HG03521 (cell line): ENCODE results near the gene KCNMB4.

Experiments used
- ATAC-seq: cut with Tn5 transposase; IDR thresholded peaks from one replicate; pipeline ENCODE4 v1.9.1; 2021; ENCODE audit warnings: mild to moderate bottlenecking, moderate library complexity; ENCODE audit not compliant: unreplicated experiment

KCNMB4 gene

GRCh38 chr12:70365648-70366518 lies at the start of gene KCNMB4:
TSS of gene KCNMB4 (plus strand) at chr12:70366290. CDS start at chr12:70366735, 445 bp downstream.
- peak; percentile 76 for ATAC-seq

- ATAC-seq, result peak; percentile 92
Measured at GRCh38 chr12:70317781-70318180, 48.3 kb upstream of the KCNMB4 start.

GRCh38 chr12:70319605-70320004 lies 46.5 kb upstream of the KCNMB4 start:
- ATAC-seq, result no peak

DNA sequence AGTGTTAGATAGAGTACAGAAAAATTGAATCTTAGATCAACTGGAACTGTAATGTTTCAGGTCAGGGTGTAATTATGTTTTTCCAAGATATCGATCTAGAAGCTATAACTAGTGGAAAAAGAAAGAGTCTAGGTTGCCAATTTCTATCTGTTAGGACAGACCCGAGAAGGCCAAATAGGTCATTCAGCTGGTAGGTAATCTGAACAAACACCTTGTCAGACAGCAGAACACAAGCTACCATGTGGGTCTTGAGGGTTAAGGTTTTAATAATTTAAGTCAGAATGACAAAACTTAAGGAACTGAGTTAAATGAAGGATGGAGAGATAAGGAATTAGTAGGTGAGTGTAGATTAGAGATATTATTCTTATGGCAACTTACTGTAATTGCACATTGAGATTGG lies 44.9 kb upstream of the KCNMB4 start:
- ATAC-seq, result no peak

GRCh38 chr12:70327541-70327940 lies 38.5 kb upstream of the KCNMB4 start:
- ATAC-seq, result no peak

- ATAC-seq, result no peak
Measured at GRCh38 chr12:70329728-70330127, 36.4 kb upstream of the KCNMB4 start.

- ATAC-seq, result no peak
Measured at GRCh38 chr12:70330158-70330557, 35.9 kb upstream of the KCNMB4 start.

- no peak for ATAC-seq
Measured at GRCh38 chr12:70332236-70332635, 33.9 kb upstream of the KCNMB4 start.

DNA sequence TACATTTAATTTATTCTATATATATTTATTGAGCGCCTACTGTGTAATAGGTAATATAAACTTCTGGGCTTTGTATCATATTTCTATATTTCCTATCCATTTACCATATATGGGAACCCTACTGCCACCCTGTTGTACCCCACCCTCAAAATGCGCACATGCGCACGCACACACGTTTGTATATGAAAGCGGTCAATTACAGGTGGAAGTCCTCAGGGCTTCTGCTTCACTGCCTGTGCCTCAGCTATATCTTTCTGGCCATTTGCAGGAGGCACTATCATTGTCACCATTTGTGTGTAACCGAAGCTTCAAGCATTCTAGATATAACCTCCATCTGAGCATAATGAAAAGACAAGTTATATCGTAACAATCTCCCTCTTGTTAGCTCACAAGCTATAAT lies 31.3 kb upstream of the KCNMB4 start:
- ATAC-seq, result no peak

- no peak for ATAC-seq
Measured at GRCh38 chr12:70338531-70338930, 27.6 kb upstream of the KCNMB4 start.

- no peak for ATAC-seq
Measured at GRCh38 chr12:70351076-70351475, 15.0 kb upstream of the KCNMB4 start.

DNA sequence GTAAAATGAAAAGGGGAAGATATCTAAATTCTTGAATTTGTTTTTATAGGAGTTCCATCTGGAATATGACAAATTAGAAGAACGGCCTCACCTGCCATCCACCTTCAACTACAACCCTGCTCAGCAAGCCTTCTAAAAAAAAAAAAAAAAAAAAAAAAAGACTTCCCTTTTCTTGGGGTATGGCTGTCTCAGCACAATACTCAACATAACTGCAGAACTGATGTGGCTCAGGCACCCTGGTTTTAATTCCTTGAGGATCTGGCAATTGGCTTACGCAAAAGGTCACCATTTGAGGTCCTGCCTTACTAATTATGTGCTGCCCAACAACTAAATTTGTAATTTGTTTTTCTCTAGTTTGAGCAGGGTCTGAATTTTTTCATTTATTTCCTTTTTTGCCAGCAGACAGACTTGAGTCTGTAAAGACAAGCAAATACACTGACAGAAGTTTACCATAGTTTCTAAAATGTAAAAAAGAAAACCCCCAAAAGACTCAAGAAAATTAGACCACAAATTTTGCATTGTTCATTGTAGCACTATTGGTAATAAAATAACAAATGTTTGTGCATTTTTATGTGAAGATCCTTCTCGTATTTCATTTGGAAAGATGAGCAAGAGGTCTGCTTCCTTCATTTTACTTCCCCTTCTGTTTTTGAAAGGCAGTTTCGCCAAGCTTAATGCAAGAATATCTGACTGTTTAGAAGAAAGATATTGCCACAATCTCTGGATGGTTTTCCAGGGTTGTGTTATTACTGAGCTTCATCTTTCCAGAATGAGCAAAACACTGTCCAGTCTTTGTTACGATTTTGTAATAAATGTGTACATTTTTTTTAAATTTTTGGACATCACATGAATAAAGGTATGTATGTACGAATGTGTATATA lies 12.1 kb upstream of the KCNMB4 start:
- no peak for ATAC-seq

DNA sequence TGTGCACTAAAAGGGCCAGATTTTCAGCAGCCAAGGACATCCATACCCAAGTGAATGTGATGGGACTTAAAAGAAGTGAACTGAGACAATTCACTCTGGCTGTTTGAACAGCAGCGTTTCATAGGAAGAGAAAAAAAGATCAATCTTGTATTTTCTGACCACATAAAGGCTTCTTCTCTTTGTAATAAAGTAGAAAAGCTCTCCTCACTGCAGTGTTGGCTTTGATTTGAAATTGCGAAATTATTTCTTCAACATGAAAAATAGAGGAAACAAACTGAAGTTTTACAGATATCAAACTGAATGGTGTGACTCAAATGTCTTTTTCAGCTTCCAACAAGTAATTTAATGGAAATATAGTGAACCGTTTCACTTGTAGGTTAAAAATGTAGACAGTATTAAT lies 11.3 kb upstream of the KCNMB4 start:
- ATAC-seq, result no peak

DNA sequence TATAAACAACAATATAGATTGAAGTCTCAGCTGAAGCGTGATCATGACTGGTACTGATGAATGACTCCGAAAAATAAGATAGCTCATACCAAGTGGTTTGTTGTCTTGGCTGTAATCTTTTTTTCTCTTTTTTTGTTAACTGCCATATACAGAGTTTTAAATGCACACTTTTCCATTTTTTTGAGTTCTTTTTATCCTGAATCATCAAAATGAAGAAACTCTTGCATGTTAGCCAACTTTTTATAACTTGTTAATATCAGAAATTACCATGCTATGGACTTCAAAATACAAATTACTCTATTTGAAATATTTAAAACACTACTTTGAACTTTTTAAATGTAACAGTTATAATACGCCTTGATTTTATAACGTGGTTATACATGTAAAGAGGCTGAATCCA lies 10.1 kb upstream of the KCNMB4 start:
- no peak for ATAC-seq

DNA sequence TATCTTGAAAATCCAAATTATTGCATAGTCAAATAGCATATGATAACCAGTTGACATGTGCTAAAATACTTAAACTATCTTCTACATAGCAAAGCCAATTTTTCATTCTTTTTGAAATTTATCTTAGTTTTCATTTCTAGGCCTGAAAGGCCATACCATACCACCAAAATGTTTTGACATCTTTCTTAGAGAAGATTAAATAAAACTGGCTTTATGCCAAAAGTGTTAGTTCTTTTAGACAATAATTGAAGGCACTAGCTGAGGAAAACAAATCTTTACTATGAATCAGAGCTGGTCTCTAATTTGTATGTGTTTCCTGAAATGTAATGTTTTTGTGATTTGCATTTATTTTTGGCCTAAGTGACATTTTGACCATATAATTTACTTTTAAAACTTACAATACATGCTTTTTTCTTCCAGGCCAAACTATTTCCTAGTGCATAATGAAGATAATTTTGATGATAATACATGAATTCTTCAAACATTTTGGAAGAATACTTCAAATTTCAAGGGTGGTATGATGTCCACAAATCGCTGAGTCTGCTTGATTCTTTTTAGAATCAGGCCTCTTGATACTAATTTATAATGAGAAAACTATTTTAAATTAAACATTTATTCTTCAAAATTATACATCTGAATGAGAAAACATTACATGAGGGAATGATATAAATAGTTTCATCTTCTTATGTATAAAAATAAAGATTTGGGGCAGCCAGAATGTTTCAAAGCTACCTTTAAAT lies 6.5 kb upstream of the KCNMB4 start:
- no peak for ATAC-seq

- no peak for ATAC-seq
Measured at GRCh38 chr12:70360218-70360617, 5.9 kb upstream of the KCNMB4 start.

GRCh38 chr12:70364695-70365397 lies 1.2 kb upstream of the KCNMB4 start:
- ATAC-seq, result no peak

DNA sequence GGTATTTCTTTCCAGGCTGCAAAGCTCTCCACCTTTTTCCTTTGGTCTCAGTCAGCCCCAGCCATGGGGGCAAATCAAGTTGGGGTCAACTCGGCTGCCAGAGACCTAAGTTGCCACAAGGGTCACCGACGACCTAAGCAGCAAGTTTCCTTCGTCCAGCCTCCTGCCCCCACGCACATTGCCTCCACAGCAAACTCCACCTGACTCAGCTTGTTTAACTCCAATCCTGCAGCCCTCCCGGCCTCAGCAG lies 767 bp upstream of the KCNMB4 start:
- ATAC-seq, result no peak

DNA sequence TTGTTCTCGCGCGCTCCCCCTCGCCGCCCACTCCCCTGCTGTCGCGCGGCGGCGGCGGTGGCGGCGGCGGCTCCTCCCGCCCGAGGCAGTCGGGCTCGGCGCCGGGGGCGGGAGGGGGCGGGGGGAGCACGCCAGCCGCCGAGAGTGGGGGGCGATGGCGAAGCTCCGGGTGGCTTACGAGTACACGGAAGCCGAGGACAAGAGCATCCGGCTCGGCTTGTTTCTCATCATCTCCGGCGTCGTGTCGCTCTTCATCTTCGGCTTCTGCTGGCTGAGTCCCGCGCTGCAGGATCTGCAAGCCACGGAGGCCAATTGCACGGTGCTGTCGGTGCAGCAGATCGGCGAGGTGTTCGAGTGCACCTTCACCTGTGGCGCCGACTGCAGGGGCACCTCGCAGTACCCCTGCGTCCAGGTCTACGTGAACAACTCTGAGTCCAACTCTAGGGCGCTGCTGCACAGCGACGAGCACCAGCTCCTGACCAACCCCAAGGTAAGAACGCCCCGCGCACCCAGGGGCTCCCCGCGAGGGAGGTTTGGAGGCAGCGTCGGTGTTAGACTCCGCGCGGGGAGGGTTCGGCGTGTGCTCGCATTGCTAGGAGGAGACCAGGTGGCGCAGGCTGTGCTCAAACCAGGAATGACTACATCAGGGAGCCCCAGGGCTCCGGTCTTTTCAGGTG lies 629 bp downstream of the KCNMB4 start:
- ATAC-seq, result peak; percentile 39
